WTC11 (cell line): Measurements from ENCODE around the gene SLC6A8. TPM values are rescaled to one million over a fixed set of nuclear protein-coding genes. Genes with fewer than 3 reads are reported as not detected.

Source experiments
- ATAC-seq: fragments of 200-7000 bp; cut with Tn5 transposase; 2 replicates; pipeline ENCODE4 v1.10.0; 2021; ENCODE audit warnings: mild to moderate bottlenecking, moderate library complexity
- CTCF ChIA-PET: fragments of 300-600 bp; sonication (Branson Sonifier 250); formaldehyde crosslinking; loops from one replicate; lab custom pipeline; 2021; ENCODE audit warnings: antibody characterized with exemption; lab: Charles Lee
- POLR2A ChIA-PET: fragments of 350-600 bp; sonication (Branson Sonifier 250); formaldehyde crosslinking; loops from one replicate; lab custom pipeline; 2021; ENCODE audit warnings: antibody characterized with exemption; lab: Charles Lee
- DNase-seq: peaks from one replicate; pipeline ENCODE4 v3.0.0; 2021; ENCODE audit warnings: low spot score
- H3K27ac Mint-ChIP-seq: 2 replicates; pipeline ENCODE4 v1.8.0; 2021; ENCODE audit warnings: mixed read lengths
- H3K27me3 Mint-ChIP-seq: 2 replicates; pipeline ENCODE4 v1.8.0; 2021; ENCODE audit warnings: low read depth, mild to moderate bottlenecking, moderate library complexity, mixed read lengths
- H3K36me3 Mint-ChIP-seq: 2 replicates; pipeline ENCODE4 v1.8.0; 2021; ENCODE audit warnings: mixed read lengths
- H3K4me1 Mint-ChIP-seq: 2 replicates; pipeline ENCODE4 v1.8.0; 2022; ENCODE audit warnings: mixed read lengths
- H3K4me3 Mint-ChIP-seq: 2 replicates; pipeline ENCODE4 v1.8.0; 2021; ENCODE audit warnings: mild to moderate bottlenecking, moderate library complexity, mixed read lengths
- H3K9me3 Mint-ChIP-seq: 2 replicates; pipeline ENCODE4 v1.8.0; 2021; ENCODE audit warnings: mixed read lengths
- CTCF ChIP-seq: fragments of 200-600 bp; IDR thresholded peaks from 2 replicates; pipeline ENCODE4 v1.8.0; 2022; ENCODE audit warnings: antibody characterized with exemption
- ELF4 ChIP-seq: sonication (generic); formaldehyde crosslinking; IDR thresholded peaks from 2 replicates; pipeline ENCODE4 v1.8.1; 2022; ENCODE audit warnings: low read depth, mild to moderate bottlenecking, moderate library complexity, missing genetic modification reagents
- FOXJ3 ChIP-seq: sonication (generic); formaldehyde crosslinking; IDR thresholded peaks from 2 replicates; pipeline ENCODE4 v1.9.0; 2021; ENCODE audit warnings: missing genetic modification reagents, mild to moderate bottlenecking, borderline replicate concordance
- GTF2I ChIP-seq: fragments of 250-450 bp; sonication (Bioruptor Pico); conservative IDR thresholded peaks from 2 replicates; pipeline ENCODE4 v1.4.0; 2021; ENCODE audit warnings: mild to moderate bottlenecking
- NR1H2 ChIP-seq: sonication (generic); formaldehyde crosslinking; IDR thresholded peaks from 2 replicates; pipeline ENCODE4 v1.9.0; 2021; ENCODE audit warnings: mild to moderate bottlenecking, moderate library complexity, missing genetic modification reagents
- RELA ChIP-seq: sonication (generic); formaldehyde crosslinking; IDR thresholded peaks from 2 replicates; pipeline ENCODE4 v1.8.1; 2022; ENCODE audit warnings: missing genetic modification reagents, mild to moderate bottlenecking, borderline replicate concordance
- SMAD3 ChIP-seq: sonication (generic); formaldehyde crosslinking; IDR thresholded peaks from 2 replicates; pipeline ENCODE4 v1.8.0; 2022; ENCODE audit warnings: missing genetic modification reagents, mild to moderate bottlenecking, borderline replicate concordance
- USF1 ChIP-seq: sonication (generic); formaldehyde crosslinking; IDR thresholded peaks from 2 replicates; pipeline ENCODE4 v1.8.0; 2022; ENCODE audit warnings: mild to moderate bottlenecking, missing genetic modification reagents
- ZBTB21 ChIP-seq: sonication (generic); formaldehyde crosslinking; IDR thresholded peaks from 2 replicates; pipeline ENCODE4 v1.8.1; 2023; ENCODE audit warnings: mild to moderate bottlenecking, missing genetic modification reagents, borderline replicate concordance
- ZNF396 ChIP-seq: fragments of 250-450 bp; sonication (Bioruptor Pico); IDR thresholded peaks from 2 replicates; pipeline ENCODE4 v1.8.0; 2021; ENCODE audit warnings: mild to moderate bottlenecking, moderate library complexity, borderline replicate concordance
- ZNF416 ChIP-seq: fragments of 250-450 bp; sonication (Bioruptor Pico); IDR thresholded peaks from 2 replicates; pipeline ENCODE4 v1.9.0; 2021; ENCODE audit warnings: mild to moderate bottlenecking, inconsistent platforms
- ZNF423 ChIP-seq: fragments of 250-450 bp; sonication (Bioruptor Pico); IDR thresholded peaks from 2 replicates; pipeline ENCODE4 v2.1.2; 2022; ENCODE audit warnings: mild to moderate bottlenecking, moderate library complexity
- total RNA-seq: library from RNA; stranded (reverse); gene quantifications from 3 replicates; pipeline ENCODE4 v1.2.3, GENCODE V29; 2021
- TF ChIP-seq, protein P1 (sequence below): sonication (generic); formaldehyde crosslinking; IDR thresholded peaks from 2 replicates; pipeline ENCODE4 v1.8.1; 2023; ENCODE audit warnings: mild to moderate bottlenecking, missing genetic modification reagents, borderline replicate concordance
- TF ChIP-seq, protein P2 (sequence below): fragments of 250-450 bp; sonication (Bioruptor Pico); IDR thresholded peaks from 2 replicates; pipeline ENCODE4 v1.9.0; 2021; ENCODE audit warnings: mild to moderate bottlenecking, borderline replicate concordance
- TF ChIP-seq, protein P3 (sequence below): sonication (generic); formaldehyde crosslinking; conservative IDR thresholded peaks from 2 replicates; pipeline ENCODE4 v1.8.1; 2022; ENCODE audit warnings: mild to moderate bottlenecking, missing genetic modification reagents

SLC6A8 gene
- total RNA-seq, 1 experiment from 2014 or later, result 112 TPM

- peak overlapping the region; percentile 50 for H3K4me3 Mint-ChIP-seq
- no peaks in the 10 kb centered on the region for H3K36me3 Mint-ChIP-seq
- DNase-seq (peak; percentile 75), ATAC-seq (peak; percentile 81)
- peaks cover 4% of the 10 kb centered on the region; the same call in 1 of the 2 replicates for H3K9me3 Mint-ChIP-seq
- ChIA-PET CTCF (interaction anchor here (0.8 to 3.6 kb wide), 9 partner anchors 13 to 123 kb away, joined by 3 to 15 read pairs (median 5); partner anchors contain the start of gene DUSP9), POLR2A (no interaction called here)
- no peaks in the 10 kb centered on the region; the same call in 1 of the 2 replicates for H3K4me1 Mint-ChIP-seq
- TF ChIP-seq, protein P1, sequence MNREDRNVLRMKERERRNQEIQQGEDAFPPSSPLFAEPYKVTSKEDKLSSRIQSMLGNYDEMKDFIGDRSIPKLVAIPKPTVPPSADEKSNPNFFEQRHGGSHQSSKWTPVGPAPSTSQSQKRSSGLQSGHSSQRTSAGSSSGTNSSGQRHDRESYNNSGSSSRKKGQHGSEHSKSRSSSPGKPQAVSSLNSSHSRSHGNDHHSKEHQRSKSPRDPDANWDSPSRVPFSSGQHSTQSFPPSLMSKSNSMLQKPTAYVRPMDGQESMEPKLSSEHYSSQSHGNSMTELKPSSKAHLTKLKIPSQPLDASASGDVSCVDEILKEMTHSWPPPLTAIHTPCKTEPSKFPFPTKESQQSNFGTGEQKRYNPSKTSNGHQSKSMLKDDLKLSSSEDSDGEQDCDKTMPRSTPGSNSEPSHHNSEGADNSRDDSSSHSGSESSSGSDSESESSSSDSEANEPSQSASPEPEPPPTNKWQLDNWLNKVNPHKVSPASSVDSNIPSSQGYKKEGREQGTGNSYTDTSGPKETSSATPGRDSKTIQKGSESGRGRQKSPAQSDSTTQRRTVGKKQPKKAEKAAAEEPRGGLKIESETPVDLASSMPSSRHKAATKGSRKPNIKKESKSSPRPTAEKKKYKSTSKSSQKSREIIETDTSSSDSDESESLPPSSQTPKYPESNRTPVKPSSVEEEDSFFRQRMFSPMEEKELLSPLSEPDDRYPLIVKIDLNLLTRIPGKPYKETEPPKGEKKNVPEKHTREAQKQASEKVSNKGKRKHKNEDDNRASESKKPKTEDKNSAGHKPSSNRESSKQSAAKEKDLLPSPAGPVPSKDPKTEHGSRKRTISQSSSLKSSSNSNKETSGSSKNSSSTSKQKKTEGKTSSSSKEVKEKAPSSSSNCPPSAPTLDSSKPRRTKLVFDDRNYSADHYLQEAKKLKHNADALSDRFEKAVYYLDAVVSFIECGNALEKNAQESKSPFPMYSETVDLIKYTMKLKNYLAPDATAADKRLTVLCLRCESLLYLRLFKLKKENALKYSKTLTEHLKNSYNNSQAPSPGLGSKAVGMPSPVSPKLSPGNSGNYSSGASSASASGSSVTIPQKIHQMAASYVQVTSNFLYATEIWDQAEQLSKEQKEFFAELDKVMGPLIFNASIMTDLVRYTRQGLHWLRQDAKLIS (CRISPR knock-in tag), result no peak
- TF ChIP-seq GTF2I (CRISPR knock-in tag), result no peak
- TF ChIP-seq ZBTB21, result no peak
- TF ChIP-seq USF1 (CRISPR knock-in tag), result no peak
- TF ChIP-seq CTCF, result peak; percentile 30
- TF ChIP-seq ZNF423, result 0 out of 2 replicates have a peak, but pooled peaks have one; percentile 16
- no peak for TF ChIP-seq FOXJ3
- no peak for TF ChIP-seq NR1H2
- no peak for TF ChIP-seq ELF4 (CRISPR knock-in tag)
- no peak for TF ChIP-seq ZNF416 (CRISPR knock-in tag)
- TF ChIP-seq ZNF396, result no peak
- no peak for TF ChIP-seq RELA
- peaks cover 48% of the 10 kb centered on the region for H3K27me3 Mint-ChIP-seq
- H3K27ac Mint-ChIP-seq, result no peak overlapping the region
Observed at GRCh38 chrX:153662266-153662665, 25.5 kb upstream of the SLC6A8 start.

DNA sequence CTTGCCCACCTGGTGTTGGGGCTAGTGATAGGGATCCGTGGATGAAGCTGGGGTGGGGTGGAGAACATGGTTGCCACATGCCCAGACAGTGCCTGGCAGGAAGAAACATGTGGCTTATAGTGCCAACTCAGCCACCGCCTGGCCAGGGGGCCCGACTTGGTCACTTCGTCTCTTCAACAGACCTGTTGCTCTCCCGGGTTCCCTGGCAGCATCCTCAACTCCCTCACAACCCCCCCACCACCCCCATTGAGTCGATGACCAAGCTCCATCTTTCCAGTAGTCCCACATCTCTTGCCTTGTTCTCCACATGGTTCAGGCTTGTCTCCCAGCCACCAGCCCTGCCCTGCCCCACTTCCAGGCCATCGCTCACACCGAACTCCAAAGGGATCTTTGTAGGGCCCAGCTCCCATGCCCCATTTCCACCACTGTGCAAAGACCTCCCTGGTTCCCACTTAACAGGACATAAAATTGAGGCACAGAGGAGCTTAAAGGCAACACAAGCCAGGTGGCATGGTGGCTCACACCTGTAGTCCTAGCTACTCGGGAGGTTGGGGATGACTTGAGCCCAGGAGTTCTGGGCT is 21.9 kb upstream of the SLC6A8 start:
- peaks cover 42% of the 10 kb centered on the region for H3K27me3 Mint-ChIP-seq
- H3K27ac Mint-ChIP-seq, result no peak overlapping the region
- no peak for TF ChIP-seq SMAD3 (CRISPR knock-in tag)
- TF ChIP-seq, protein P2, sequence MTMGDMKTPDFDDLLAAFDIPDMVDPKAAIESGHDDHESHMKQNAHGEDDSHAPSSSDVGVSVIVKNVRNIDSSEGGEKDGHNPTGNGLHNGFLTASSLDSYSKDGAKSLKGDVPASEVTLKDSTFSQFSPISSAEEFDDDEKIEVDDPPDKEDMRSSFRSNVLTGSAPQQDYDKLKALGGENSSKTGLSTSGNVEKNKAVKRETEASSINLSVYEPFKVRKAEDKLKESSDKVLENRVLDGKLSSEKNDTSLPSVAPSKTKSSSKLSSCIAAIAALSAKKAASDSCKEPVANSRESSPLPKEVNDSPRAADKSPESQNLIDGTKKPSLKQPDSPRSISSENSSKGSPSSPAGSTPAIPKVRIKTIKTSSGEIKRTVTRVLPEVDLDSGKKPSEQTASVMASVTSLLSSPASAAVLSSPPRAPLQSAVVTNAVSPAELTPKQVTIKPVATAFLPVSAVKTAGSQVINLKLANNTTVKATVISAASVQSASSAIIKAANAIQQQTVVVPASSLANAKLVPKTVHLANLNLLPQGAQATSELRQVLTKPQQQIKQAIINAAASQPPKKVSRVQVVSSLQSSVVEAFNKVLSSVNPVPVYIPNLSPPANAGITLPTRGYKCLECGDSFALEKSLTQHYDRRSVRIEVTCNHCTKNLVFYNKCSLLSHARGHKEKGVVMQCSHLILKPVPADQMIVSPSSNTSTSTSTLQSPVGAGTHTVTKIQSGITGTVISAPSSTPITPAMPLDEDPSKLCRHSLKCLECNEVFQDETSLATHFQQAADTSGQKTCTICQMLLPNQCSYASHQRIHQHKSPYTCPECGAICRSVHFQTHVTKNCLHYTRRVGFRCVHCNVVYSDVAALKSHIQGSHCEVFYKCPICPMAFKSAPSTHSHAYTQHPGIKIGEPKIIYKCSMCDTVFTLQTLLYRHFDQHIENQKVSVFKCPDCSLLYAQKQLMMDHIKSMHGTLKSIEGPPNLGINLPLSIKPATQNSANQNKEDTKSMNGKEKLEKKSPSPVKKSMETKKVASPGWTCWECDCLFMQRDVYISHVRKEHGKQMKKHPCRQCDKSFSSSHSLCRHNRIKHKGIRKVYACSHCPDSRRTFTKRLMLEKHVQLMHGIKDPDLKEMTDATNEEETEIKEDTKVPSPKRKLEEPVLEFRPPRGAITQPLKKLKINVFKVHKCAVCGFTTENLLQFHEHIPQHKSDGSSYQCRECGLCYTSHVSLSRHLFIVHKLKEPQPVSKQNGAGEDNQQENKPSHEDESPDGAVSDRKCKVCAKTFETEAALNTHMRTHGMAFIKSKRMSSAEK (CRISPR knock-in tag), result no peak
- TF ChIP-seq, protein P3, sequence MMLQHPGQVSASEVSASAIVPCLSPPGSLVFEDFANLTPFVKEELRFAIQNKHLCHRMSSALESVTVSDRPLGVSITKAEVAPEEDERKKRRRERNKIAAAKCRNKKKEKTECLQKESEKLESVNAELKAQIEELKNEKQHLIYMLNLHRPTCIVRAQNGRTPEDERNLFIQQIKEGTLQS (CRISPR knock-in tag), result no peak
- no peaks in the 10 kb centered on the region; the same call in 1 of the 2 replicates for H3K4me1 Mint-ChIP-seq
- POLR2A ChIA-PET, result no interaction called here
- CTCF ChIA-PET, result interaction anchor here (0.6 to 6.3 kb wide), 5 partner anchors 18 to 312 kb away, joined by 3 to 153 read pairs (median 5); partner anchors contain the start of gene DUSP9
- no peak overlapping the region for H3K4me3 Mint-ChIP-seq
- DNase-seq (no peak), ATAC-seq (no peak)
- no peaks in the 10 kb centered on the region for H3K36me3 Mint-ChIP-seq
- H3K9me3 Mint-ChIP-seq, result no peaks in the 10 kb centered on the region
